Pancreas (tissue), 10 donors: ENCODE results near the gene CDH20. TPM values are rescaled to one million over a fixed set of nuclear protein-coding genes. Genes with fewer than 3 reads are reported as not detected.

Source experiments
- ATAC-seq, 4 donors: fragments of 200-7000 bp; cut with Tn5 transposase; one replicate each; pipeline versions ENCODE4 v1.8.0 to v1.9.1; 2020; ENCODE audit warnings: mild to moderate bottlenecking in 4 of 4, moderate library complexity in 4 of 4
- DNase-seq, 6 donors: peaks; one replicate each; pipeline ENCODE4 v3.0.0-alpha.2; 2020
- FAIRE-seq: peaks from 2 replicates; lab custom pipeline; 2012; peaks lifted over from hg19 to GRCh38; lab: Jason Lieb, UNC
- H3K27ac ChIP-seq, 4 donors: fragments of 200-600 bp; sonication (generic); 1 replicate in 3 of 4; 2 replicates in 1 of 4; pipeline versions ENCODE4 v1.5.0 to v1.8.0; 2020
- H3K27me3 ChIP-seq, 4 donors: fragments of 200-600 bp; one replicate each; pipeline ENCODE4 v1.8.0; 2021
- H3K36me3 ChIP-seq, 3 donors: fragments of 200-600 bp; sonication (generic) in 1 of 3; one replicate each; pipeline versions ENCODE4 v1.5.0 to v1.8.0; 2020 to 2021
- H3K4me1 ChIP-seq, 3 donors: fragments of 200-600 bp; one replicate each; pipeline ENCODE4 v1.8.0; 2021
- H3K4me3 ChIP-seq, 4 donors: fragments of 200-600 bp; sonication (generic) in 2 of 4; one replicate each; pipeline versions ENCODE4 v1.5.0 to v1.8.0; 2020 to 2021
- H3K9me3 ChIP-seq, 4 donors: fragments of 200-600 bp; one replicate each; pipeline ENCODE4 v1.8.0; 2021
- WGBS, 2 donors: extraction: QIAGEN DNeasy Blood & Tissue Kit; methylation state at CpG; one replicate each; pipeline ENCODE4 v1.1.7; 2013; 5-methylcytosine and 5-hydroxymethylcytosine counted together
- intact Hi-C, 3 donors: fragments of 100-400 bp; cut with DNase I; formaldehyde crosslinking; loops; one replicate each; pipeline versions ENCODE4 v1.11.1 to v1.14.2; 2022
- polyA plus RNA-seq, 2 donors: library from polyadenylated mRNA; stranded (reverse); fragments of 200-250 nt; gene quantifications; one replicate each; pipeline ENCODE4 v1.2.3, GENCODE V29; 2013
- total RNA-seq, 6 donors: library from RNA; stranded (reverse); fragmentation: NEBNext Ultra II Directional in 4 of 6; extraction: Animal tissue kit (Norgen Biotek cat#: 25700) in 4 of 6; gene quantifications; one replicate each; pipeline versions ENCODE4 v1.2.1 to v1.2.4, GENCODE V29; 2021 to 2023
- TF ChIP-seq, protein P1 (sequence below), 4 donors: fragments of 200-600 bp; sonication (generic) in 3 of 4; IDR thresholded peaks; one replicate each; pipeline versions ENCODE4 v1.5.0 to v1.8.0; 2021; ENCODE audit warnings: antibody characterized with exemption in 4 of 4
- donor health status: healthy with polysubstance abuse.
- donor health status: DM: no; HTN: no; CAD: no; lungs with moderate emphysema.
- donor health status: DM: no; HTN: no; CAD: no.
- donor health status: control.
- donor health status: control.
- donor health status: Bipolar disorder and iron deficiency.
- donor health status: DM: yes; HTN: yes; CAD: no.
- donor health status: DM: no; HTN: no; CAD: no.
- donor health status: DM: no; HTN: no; CAD: no.
- donor health status: DM: yes; HTN: yes; CAD: no.

The CDH20 gene
- total and polyA plus RNA-seq, 8 donors = 0.02 to 0.17 TPM; not detected in 6

DNA sequence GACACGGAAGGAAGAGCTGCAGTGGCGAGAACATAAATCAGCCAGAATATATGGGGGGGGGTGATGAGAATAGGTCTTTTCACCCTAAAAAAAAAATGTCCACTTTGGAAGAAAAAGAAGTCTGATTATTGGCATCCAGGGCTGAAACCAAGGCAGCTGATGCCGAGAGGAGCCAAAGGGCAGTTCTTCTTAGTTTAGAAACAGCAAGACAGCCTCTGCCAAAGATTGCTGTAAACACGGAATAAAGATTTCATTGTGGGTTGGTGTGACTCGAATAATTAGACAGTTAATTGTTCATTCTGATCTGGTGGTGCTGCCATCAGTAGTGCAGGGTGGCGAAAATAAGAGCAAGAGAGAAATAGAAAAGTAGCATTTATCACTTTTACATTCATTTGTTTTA is 3.5 kb downstream of the CDH20 start:
- no peaks in the 10 kb centered on the region for H3K4me1 ChIP-seq
- peaks cover 0 to 15% (median 1%) of the 10 kb centered on the region in 4 donors for H3K27me3 ChIP-seq
- ATAC-seq (no peak), FAIRE-seq (no peak), DNase-seq (no peak)
- TF ChIP-seq, protein P1, sequence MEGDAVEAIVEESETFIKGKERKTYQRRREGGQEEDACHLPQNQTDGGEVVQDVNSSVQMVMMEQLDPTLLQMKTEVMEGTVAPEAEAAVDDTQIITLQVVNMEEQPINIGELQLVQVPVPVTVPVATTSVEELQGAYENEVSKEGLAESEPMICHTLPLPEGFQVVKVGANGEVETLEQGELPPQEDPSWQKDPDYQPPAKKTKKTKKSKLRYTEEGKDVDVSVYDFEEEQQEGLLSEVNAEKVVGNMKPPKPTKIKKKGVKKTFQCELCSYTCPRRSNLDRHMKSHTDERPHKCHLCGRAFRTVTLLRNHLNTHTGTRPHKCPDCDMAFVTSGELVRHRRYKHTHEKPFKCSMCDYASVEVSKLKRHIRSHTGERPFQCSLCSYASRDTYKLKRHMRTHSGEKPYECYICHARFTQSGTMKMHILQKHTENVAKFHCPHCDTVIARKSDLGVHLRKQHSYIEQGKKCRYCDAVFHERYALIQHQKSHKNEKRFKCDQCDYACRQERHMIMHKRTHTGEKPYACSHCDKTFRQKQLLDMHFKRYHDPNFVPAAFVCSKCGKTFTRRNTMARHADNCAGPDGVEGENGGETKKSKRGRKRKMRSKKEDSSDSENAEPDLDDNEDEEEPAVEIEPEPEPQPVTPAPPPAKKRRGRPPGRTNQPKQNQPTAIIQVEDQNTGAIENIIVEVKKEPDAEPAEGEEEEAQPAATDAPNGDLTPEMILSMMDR (IDR thresholded peaks at IDR 0.05) = no peak
- 48 to 67% methylated on average over 6 of the region's 6 CpGs for WGBS, 2 donors
- no peaks in the 10 kb centered on the region for H3K9me3 ChIP-seq
- no peak overlapping the region for H3K27ac ChIP-seq
- H3K36me3 ChIP-seq = no peaks in the 10 kb centered on the region
- no peak overlapping the region for H3K4me3 ChIP-seq
- intact Hi-C loops = no loop called here

DNA sequence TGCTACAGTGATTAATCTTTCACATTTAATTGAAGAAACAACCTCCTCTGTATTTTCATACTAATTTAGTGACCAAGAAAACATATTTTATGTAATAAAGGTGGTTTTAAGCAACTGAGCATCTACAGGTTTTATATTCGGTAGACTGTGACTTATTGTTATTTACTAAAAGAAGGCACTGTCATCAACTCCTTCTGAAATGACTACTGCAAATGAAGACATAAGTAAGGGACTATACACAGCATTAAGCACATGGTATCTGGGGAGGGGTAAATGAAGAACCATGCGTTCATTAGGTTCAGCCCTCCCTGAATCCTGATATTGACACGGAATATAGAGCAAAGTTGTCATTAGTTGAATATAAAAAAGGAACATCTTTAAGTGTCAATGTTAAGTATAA is 4.3 kb downstream of the CDH20 start:
- no peaks in the 10 kb centered on the region for H3K4me1 ChIP-seq
- no peak overlapping the region for H3K4me3 ChIP-seq
- FAIRE-seq (no peak), ATAC-seq (no peak), DNase-seq (no peak)
- no peak overlapping the region for H3K27ac ChIP-seq
- peaks cover 0 to 15% (median 1%) of the 10 kb centered on the region in 4 donors for H3K27me3 ChIP-seq
- TF ChIP-seq, protein P1 (IDR thresholded peaks at IDR 0.05) = no peak
- intact Hi-C loops = no loop called here
- no peaks in the 10 kb centered on the region for H3K9me3 ChIP-seq
- 48 to 69% methylated on average over 3 of the region's 3 CpGs for WGBS, 2 donors
- H3K36me3 ChIP-seq = no peaks in the 10 kb centered on the region

DNA sequence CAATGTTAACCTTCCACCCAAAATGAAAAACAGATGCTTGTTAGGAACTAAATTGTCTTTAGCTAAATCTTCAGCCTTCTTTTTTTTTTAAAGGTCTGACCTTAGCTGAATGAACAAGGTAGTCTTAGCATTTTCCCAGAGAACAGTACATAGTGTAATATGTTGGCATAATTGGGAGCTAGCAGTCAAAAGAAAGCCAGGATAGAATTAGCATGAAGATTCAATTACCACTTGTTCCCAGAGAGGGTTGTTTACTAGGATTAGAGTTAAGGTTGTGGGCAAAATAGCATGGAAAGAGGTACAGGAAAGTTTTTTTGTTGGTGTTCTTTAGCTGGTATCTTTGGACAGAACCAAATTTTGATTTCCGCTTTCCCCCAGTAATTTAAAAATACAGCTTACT is 6.9 kb downstream of the CDH20 start:
- TF ChIP-seq, protein P1 (IDR thresholded peaks at IDR 0.05) = no peak
- Histone ChIP-seq H3K27me3 (no peaks in the 10 kb centered on the region), H3K4me3 (no peak overlapping the region), H3K27ac (no peak overlapping the region), H3K9me3 (no peaks in the 10 kb centered on the region), H3K4me1 (no peaks in the 10 kb centered on the region), H3K36me3 (no peaks in the 10 kb centered on the region)
- FAIRE-seq (no peak), DNase-seq (no peak), ATAC-seq (no peak)
- intact Hi-C loops = no loop called here
- 0% methylated on average over 1 of the region's 1 CpG for WGBS, 2 donors

DNA sequence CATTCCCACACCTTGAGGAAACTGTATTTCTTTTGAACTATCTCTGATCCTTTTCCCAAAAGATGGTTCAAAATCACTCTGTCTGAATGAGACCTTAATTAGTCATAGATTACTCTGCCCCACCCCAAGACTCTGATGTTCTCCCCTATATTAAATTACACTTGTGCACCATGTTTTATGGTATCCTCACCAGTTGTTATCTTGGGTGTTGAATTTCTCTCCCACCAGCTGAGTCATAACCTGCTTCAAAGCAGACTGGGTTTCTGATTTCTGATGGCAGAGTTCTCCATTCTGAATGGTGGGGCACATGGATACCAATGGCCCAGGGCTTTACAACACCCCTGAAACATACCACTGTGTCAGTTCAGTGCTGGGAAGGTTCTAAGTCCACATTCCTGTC is 15.0 kb downstream of the CDH20 start:
- ATAC-seq = no peak
- no peak for FAIRE-seq
- TF ChIP-seq, protein P1 (IDR thresholded peaks at IDR 0.05) = no peak
- Histone ChIP-seq H3K9me3 (no peaks in the 10 kb centered on the region), H3K27ac (no peak overlapping the region), H3K4me1 (no peaks in the 10 kb centered on the region), H3K36me3 (no peaks in the 10 kb centered on the region), H3K4me3 (no peak overlapping the region), H3K27me3 (no peaks in the 10 kb centered on the region)
- DNase-seq = no peak
- intact Hi-C loops = no loop called here

DNA sequence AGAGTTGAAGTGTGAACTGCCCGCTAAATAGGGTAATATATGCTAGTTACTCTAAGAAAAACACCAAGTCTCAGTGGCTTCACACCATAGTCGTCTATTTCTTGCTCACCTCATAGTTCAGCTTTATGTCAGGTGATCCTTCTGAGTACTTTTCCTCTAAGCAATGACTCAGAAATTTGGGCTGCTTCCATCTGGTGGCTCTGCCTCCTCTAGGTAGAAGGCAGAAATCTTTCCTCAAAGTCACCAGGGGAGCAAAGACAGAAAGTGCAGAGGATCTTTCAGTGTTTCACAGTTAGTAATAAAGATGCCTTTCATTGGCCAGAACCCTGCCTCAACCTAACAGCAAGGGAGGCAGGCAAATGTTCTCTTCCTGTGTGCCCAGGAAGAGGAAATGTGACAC is 17.3 kb downstream of the CDH20 start:
- TF ChIP-seq, protein P1 (IDR thresholded peaks at IDR 0.05) = no peak
- ATAC-seq = no peak
- Histone ChIP-seq H3K4me1 (no peaks in the 10 kb centered on the region), H3K9me3 (no peaks in the 10 kb centered on the region), H3K36me3 (no peaks in the 10 kb centered on the region), H3K27me3 (no peaks in the 10 kb centered on the region), H3K27ac (no peak overlapping the region), H3K4me3 (no peak overlapping the region)
- intact Hi-C loops = no loop called here
- 51 to 62% methylated on average over 2 of the region's 2 CpGs for WGBS, 2 donors
- no peak for DNase-seq
- no peak for FAIRE-seq
